K562 (cell line): ENCODE data around the gene COX14. TPM values are rescaled to one million over a fixed set of nuclear protein-coding genes. Genes with fewer than 3 reads are reported as not detected.

Experiments used
- ATAC-seq: fragments of 200-7000 bp; cut with Tn5 transposase; 3 replicates; pipeline ENCODE4 v1.9.1; 2020; ENCODE audit warnings: moderate library complexity
- BruUV-seq: library from RNA; stranded (reverse); fragments of 400-500 nt; replicated peaks from 2 replicates; lab custom pipeline; 2021; lab: Mats Ljungman, UMichigan
- CTCF ChIA-PET: fragments of 300-600 bp; formaldehyde crosslinking; extraction: SDS; loops from one replicate; lab custom pipeline; 2021; ENCODE audit warnings: low intra/inter-chr PET ratio; lab: Yijun Ruan, JAX
- POLR2A ChIA-PET: fragments of 300-600, 350-650 bp; sonication (Branson Sonifier 250); formaldehyde crosslinking; extraction: SDS; loops from one replicate; lab custom pipeline; 2021; ENCODE audit warnings: antibody characterized with exemption, inconsistent platforms; lab: Yijun Ruan, JAX
- DNase-seq, 4 experiments: peaks; one replicate each; pipeline versions ENCODE4 v3.0.0 to v3.0.0-alpha.2; 2011 to 2018; ENCODE audit warnings: low spot score in 3 of 4, mixed read lengths in 3 of 4; ENCODE audit errors: extremely low read depth in 1 of 4
- FAIRE-seq: peaks from 2 replicates; lab custom pipeline; 2011; peaks lifted over from hg19 to GRCh38; lab: Jason Lieb, UNC
- H2AFZ ChIP-seq: 2 replicates; pipeline ENCODE4 v1.6.0; 2011; ENCODE audit warnings: low read depth, low read length, control low read depth, inconsistent platforms
- H3K27ac ChIP-seq: fragments of 200-600 bp; 3 replicates; pipeline ENCODE4 v1.8.0; 2011; ENCODE audit warnings: low read depth, mild to moderate bottlenecking, control low read depth, inconsistent platforms, low read length, moderate library complexity, mixed read lengths; ENCODE audit errors: extremely low read depth
- H3K27me3 ChIP-seq, 2 experiments: fragments of 300-600 bp in 1 of 2; 2 replicates in 1 of 2; 3 replicates in 1 of 2; pipeline versions ENCODE4 v1.6.0 to v1.8.0; 2011; ENCODE audit warnings: inconsistent platforms in 2 of 2, low read length in 2 of 2, mild to moderate bottlenecking in 1 of 2, mixed read lengths in 1 of 2, moderate library complexity in 1 of 2; ENCODE audit not compliant: control insufficient read depth in 2 of 2, insufficient read depth in 2 of 2
- H3K36me3 ChIP-seq: fragments of 300-600 bp; 3 replicates; pipeline ENCODE4 v1.8.0; 2011; ENCODE audit warnings: mild to moderate bottlenecking, low read length, inconsistent platforms; ENCODE audit not compliant: control insufficient read depth, insufficient read depth
- H3K4me1 ChIP-seq, 2 experiments: fragments of 200-600 bp in 1 of 2; replicated peaks in 1 of 2; 2 replicates in 1 of 2; 3 replicates in 1 of 2; pipeline versions ENCODE4 v1.5.1 to v1.8.0; 2011; ENCODE audit warnings: inconsistent platforms in 2 of 2, low read length in 2 of 2, mild to moderate bottlenecking in 1 of 2, mixed read lengths in 1 of 2, moderate library complexity in 1 of 2; ENCODE audit not compliant: control insufficient read depth in 2 of 2, insufficient read depth in 2 of 2
- H3K4me2 ChIP-seq: 2 replicates; pipeline ENCODE4 v1.6.1; 2011; ENCODE audit warnings: low read length, control low read depth, inconsistent platforms, mixed read lengths; ENCODE audit not compliant: insufficient read depth
- H3K4me3 ChIP-seq: fragments of 200-600 bp; sonication (generic), shearing (Covaris generic); 2 replicates; pipeline ENCODE4 v1.5.1; 2016; ENCODE audit warnings: control low read depth, inconsistent platforms
- H3K79me2 ChIP-seq: fragments of 200-600 bp; 3 replicates; pipeline ENCODE4 v1.8.0; 2011; ENCODE audit warnings: low read length, inconsistent platforms; ENCODE audit not compliant: control insufficient read depth, insufficient read depth
- H3K9ac ChIP-seq, 2 experiments: 2 replicates each; pipeline versions ENCODE4 v1.6.0 to v1.6.1; 2011; ENCODE audit warnings: low read depth in 2 of 2, low read length in 2 of 2, control low read depth in 1 of 2, inconsistent platforms in 1 of 2, mild to moderate bottlenecking in 1 of 2, mixed read lengths in 1 of 2; ENCODE audit not compliant: insufficient read depth in 1 of 2
- H3K9me1 ChIP-seq: one replicate; pipeline ENCODE4 v1.6.0; 2011; ENCODE audit warnings: inconsistent platforms, mild to moderate bottlenecking, low read length, moderate library complexity; ENCODE audit not compliant: control insufficient read depth, insufficient read depth
- H3K9me3 ChIP-seq: replicated peaks from 2 replicates; pipeline ENCODE4 v1.5.1; 2011; ENCODE audit warnings: low read depth, low read length, inconsistent platforms; ENCODE audit not compliant: control insufficient read depth, insufficient read depth
- H4K20me1 ChIP-seq: replicated peaks from 2 replicates; pipeline ENCODE4 v1.6.1; 2011; ENCODE audit warnings: low read length, inconsistent platforms, mixed read lengths; ENCODE audit not compliant: control insufficient read depth, insufficient read depth
- ELF4 ChIP-seq: fragments of 450-650 bp; formaldehyde crosslinking; IDR thresholded peaks from 2 replicates; pipeline ENCODE4 v1.4.0; 2022; ENCODE audit warnings: missing genetic modification characterization
- FOXK1 ChIP-seq: sonication (generic); formaldehyde crosslinking; IDR thresholded peaks from 2 replicates; pipeline ENCODE4 v1.8.0; 2022; ENCODE audit warnings: missing genetic modification reagents, mild to moderate bottlenecking, borderline replicate concordance
- PRDM10 ChIP-seq: fragments of 450-650 bp; IDR thresholded peaks from 2 replicates; pipeline ENCODE4 v1.6.1; 2018; ENCODE audit not compliant: partially characterized antibody
- SAP30 ChIP-seq: fragments of 200-600 bp; sonication (generic); IDR thresholded peaks from 2 replicates; pipeline ENCODE4 v1.6.1; 2012; ENCODE audit warnings: borderline replicate concordance, low read depth, mild to moderate bottlenecking, moderate library complexity, low read length, control low read depth, inconsistent platforms; ENCODE audit not compliant: insufficient read depth, poor library complexity, severe bottlenecking
- WGBS: fragments of 100-300 bp; shearing (Covaris generic); methylation state at CpG from one replicate; pipeline ENCODE4 v1.1.6; 2016; ENCODE audit warnings: low coverage, mixed read lengths; ENCODE audit not compliant: insufficient coverage; ENCODE audit errors: missing lambda C conversion rate; 5-methylcytosine and 5-hydroxymethylcytosine counted together
- in situ Hi-C: fragments of 300-500 bp; cut with MboI; formaldehyde crosslinking; loops from 4 replicates; pipeline ENCODE4 v1.15.0; 2018; ENCODE audit warnings: inconsistent platforms, mixed read lengths
- intact Hi-C: fragments of 100-400 bp; cut with micrococcal nuclease; formaldehyde crosslinking; loops from 2 replicates; pipeline ENCODE4 v1.14.2; 2022
- polyA plus RNA-seq, 8 experiments: library from polyadenylated mRNA; depleted of rRNA in 4 of 8; stranded (reverse) in 5 of 8; unstranded in 3 of 8; fragments of >200 nt; fragmentation: Nextera tagmentation in 2 of 8; fragmentation: Illumina TruSeq in 1 of 8; extraction: Ambion mirVana in 2 of 8; extraction: Trizol in 1 of 8; gene quantifications; 2 replicates each; pipeline versions ENCODE4 v1.2.1 to v1.2.3, GENCODE V29; 2011 to 2014; ENCODE audit warnings: inconsistent platforms in 1 of 8, missing spikeins in 1 of 8
- total RNA-seq, 7 experiments: library from RNA; depleted of rRNA in 6 of 7; stranded (reverse); fragments of >200 nt in 6 of 7; fragmentation: Illumina TruSeq in 2 of 7; extraction: Trizol in 2 of 7; gene quantifications; 2 replicates each; pipeline versions ENCODE4 v1.2.1 to v1.2.3, GENCODE V29; 2011 to 2021; ENCODE audit warnings: low replicate concordance in 1 of 7
- TF ChIP-seq, protein P1 (sequence below): fragments of 250-450 bp; sonication (Bioruptor Pico); IDR thresholded peaks from 2 replicates; pipeline ENCODE4 v1.9.0; 2021; ENCODE audit warnings: mild to moderate bottlenecking, inconsistent platforms

The COX14 gene
- total and polyA plus RNA-seq, 9 of the 15 experiments (the other 6 are each of a cell fraction or from before 2014, with no cell fraction given), result 44.4 to 269 (median 53.4) TPM

DNA sequence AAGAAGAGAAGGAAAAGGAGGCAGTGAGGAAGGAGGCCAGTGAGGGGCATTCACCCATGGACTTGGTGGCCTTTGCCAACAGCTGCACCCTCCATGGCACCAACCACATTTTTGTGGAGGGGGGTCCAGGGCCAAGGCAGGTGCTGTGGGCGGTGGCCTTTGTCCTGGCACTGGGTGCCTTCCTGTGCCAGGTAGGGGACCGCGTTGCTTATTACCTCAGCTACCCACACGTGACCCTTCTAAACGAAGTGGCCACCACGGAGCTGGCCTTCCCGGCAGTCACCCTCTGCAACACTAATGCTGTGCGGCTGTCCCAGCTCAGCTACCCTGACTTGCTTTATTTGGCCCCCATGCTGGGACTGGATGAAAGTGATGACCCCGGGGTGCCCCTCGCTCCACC, 38.3 kb upstream of the COX14 start:
- in situ Hi-C loops, result loop anchor here (5.0 kb wide), 1 partner anchor 239 kb away; no protein-coding TSS in a partner anchor
- BruUV-seq, result no TSS peak
- Histone ChIP-seq H4K20me1 (no peaks in the 10 kb centered on the region), H3K4me3 (no peak overlapping the region), H3K4me1 (peaks cover 24 to 25% of the 10 kb centered on the region in 2 experiments; a peak in 4 of 5 replicates), H2AFZ (no peak overlapping the region), H3K9me3 (no peaks in the 10 kb centered on the region), H3K4me2 (no peak overlapping the region), H3K9ac (no peak overlapping the region), H3K9me1 (peaks cover 8% of the 10 kb centered on the region)
- no peak for FAIRE-seq
- WGBS, result 43% methylated on average over 10 of the region's 10 CpGs
- no peak for TF ChIP-seq ELF4 (CRISPR knock-in tag)
- no peak for TF ChIP-seq FOXK1 (CRISPR knock-in tag)
- TF ChIP-seq PRDM10, result peak; percentile 70
- TF ChIP-seq, protein P1, sequence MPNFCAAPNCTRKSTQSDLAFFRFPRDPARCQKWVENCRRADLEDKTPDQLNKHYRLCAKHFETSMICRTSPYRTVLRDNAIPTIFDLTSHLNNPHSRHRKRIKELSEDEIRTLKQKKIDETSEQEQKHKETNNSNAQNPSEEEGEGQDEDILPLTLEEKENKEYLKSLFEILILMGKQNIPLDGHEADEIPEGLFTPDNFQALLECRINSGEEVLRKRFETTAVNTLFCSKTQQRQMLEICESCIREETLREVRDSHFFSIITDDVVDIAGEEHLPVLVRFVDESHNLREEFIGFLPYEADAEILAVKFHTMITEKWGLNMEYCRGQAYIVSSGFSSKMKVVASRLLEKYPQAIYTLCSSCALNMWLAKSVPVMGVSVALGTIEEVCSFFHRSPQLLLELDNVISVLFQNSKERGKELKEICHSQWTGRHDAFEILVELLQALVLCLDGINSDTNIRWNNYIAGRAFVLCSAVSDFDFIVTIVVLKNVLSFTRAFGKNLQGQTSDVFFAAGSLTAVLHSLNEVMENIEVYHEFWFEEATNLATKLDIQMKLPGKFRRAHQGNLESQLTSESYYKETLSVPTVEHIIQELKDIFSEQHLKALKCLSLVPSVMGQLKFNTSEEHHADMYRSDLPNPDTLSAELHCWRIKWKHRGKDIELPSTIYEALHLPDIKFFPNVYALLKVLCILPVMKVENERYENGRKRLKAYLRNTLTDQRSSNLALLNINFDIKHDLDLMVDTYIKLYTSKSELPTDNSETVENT, result no peak
- TF ChIP-seq SAP30, result no peak
- TF ChIP-seq, all 486 proteins: peak for 1
- H3K27ac ChIP-seq, result no peak overlapping the region
- no peak for ATAC-seq
- H3K36me3 ChIP-seq, result no peaks in the 10 kb centered on the region
- H3K79me2 ChIP-seq, result no peaks in the 10 kb centered on the region
- POLR2A ChIA-PET, result interaction anchor here (0.5 kb wide), 1 partner anchor 211 kb away, joined by 3 read pairs; no protein-coding TSS in a partner anchor
- intact Hi-C loops, result no loop called here
- CTCF ChIA-PET, result interaction anchor here (1.4 to 5.8 kb wide), 2 partner anchors 53 to 102 kb away, joined by 4 to 66 read pairs; no protein-coding TSS in a partner anchor
- peaks cover 0 to 3% of the 10 kb centered on the region in 2 experiments; a peak in 1 of 5 replicates for H3K27me3 ChIP-seq
- DNase-seq, result no peak
